HUDEP-2 (cell line): ENCODE measurements around the gene ADGRB3.
A peak's percentile ranks its signal among the peaks of the same experiment; 100 is the strongest.
"Not testable (repeated sequence)": the region's sequence is repeated elsewhere in the genome, so short reads cannot be mapped to it uniquely, and the experiment has no call there.

Source experiments
- DNase-seq, 76 experiments: peaks; one replicate each; lab custom pipeline; 2025; ENCODE audit not compliant: unreplicated experiment in 76 of 76; lab: John Stamatoyannopoulos, UW

Gene ADGRB3

DNA sequence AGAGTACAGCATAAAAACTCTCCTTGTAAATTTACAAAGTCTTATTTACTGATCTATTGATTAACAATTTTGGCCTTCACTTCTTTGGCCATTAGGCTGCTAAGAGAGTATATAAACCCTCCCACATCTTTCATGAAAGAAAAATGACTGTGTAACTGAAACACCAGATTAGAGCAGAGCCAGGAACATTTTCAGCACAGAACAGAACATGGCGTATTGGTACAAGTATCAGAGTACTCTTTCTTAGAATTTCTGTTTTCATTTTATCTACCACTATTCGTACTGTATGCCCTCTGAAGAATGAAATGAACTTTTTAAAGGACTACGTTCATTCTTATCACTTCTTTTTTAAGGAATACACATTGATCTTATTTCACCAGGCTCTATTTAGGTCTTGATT, 550.2 kb downstream of the ADGRB3 start:
- DNase-seq, result no peak

DNA sequence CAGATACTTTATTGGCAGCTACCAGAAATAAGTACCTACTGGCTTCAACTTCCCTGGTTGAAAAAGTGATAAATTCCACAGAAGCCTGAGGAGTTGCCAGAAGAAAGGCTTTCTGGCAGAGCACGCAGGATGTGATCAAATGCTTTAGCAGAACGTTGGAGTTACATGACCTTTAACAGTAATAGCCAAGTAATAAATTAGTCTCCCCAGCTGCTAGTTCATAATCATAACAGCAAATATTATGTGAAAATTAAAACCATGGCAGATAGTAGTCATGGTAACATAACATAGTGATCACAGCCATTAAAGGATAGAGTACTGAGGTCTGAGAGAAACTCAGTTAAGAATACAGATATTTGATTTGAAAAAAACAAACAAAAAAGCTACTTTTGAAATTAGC, 567.7 kb downstream of the ADGRB3 start:
- no peak for DNase-seq

DNA sequence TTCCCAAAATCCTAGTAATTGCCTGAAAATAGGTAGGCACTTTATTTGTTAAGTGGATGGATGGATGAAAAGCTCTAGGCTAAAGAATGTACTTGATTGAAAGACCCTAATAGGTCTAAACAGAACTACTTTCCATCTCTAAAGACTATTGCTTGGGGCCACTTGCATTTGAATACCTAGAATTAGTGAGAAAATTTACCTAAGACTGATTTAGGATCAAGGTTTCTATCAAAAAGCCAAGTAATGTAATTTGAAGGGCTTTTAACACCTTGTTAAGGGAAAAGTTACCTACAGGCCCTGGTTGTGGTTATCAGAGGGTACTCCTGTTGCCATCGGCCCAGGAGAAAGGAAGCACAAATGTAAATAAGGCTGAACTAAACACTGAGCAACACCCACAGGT, 581.0 kb downstream of the ADGRB3 start:
- no peak for DNase-seq

DNA sequence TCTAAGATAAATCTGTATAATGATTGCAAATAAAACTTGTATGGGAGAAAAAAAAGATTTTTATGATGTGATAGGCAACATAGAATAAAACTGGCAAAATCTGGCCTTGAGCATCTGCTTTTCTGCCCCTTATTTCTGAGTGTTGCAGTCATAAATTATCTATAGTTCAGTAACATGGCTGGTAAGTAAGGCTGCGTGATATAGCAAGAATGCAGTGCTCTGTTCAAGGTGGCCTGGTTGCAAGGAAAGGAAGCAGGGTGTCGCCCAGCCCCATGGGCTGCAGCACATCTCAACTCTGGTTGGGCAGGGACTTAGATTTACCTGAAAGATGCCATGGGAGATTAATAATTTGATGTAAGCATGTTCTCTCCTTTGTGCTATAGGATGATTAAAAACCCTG, 582.3 kb downstream of the ADGRB3 start:
- no peak for DNase-seq

DNA sequence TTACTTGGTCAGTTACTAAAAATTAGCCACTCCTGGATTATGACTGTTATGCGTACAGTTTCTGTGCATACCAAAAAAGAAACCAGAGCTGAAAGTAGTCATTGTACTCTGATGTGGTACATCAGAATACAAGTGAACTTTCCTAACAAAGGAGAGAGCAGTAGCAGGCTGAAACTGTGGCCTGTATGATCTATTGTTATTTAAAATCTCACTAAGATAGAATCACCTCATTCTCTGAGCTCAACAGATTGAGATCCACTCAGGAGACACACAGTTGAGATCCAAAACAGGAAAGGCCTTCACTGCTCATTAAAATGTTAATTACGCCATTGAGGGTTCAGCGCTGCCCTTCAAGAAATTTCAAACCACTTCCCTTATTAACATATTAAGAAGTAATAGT, 585.3 kb downstream of the ADGRB3 start:
- DNase-seq, result no peak

DNA sequence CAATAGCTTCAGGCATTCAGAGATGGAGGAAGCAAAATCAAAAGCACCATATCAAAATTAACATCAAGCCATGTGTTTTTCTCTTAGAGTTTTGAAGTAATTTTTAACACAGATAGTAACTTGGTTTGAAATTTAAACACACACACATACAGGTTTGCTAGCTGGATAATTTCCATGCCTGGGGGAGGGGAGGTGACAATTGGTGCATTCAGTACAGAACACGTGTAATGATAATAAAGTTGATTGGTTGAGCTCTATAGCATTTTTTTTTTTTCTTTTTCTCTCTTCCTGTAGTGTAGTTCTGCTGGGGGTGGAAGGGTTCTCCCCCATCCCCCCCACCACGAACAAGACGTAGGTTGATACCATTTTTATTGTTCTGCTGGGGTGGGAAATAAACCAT, 596.9 kb downstream of the ADGRB3 start:
- DNase-seq, result no peak

DNA sequence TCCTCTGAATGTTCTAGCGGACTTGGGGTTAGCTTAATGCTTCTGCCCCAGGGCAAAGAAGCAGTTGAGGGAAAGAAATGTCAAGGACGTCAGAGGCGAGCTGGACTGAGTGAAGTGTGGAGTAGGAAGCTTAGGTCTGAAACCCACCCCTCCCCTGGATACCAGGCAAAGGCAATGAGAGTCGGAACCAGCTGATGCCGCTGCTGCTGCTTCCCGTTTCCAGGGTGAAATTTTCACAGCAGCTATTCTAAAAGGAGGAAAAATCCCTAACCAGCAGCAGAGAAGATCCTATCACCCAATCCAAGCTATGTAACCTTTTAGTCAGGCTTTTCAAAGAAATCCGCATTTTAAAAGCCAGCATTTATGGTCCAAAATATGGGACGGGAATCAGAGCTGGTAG, 597.4 kb downstream of the ADGRB3 start:
- DNase-seq, result no peak

DNA sequence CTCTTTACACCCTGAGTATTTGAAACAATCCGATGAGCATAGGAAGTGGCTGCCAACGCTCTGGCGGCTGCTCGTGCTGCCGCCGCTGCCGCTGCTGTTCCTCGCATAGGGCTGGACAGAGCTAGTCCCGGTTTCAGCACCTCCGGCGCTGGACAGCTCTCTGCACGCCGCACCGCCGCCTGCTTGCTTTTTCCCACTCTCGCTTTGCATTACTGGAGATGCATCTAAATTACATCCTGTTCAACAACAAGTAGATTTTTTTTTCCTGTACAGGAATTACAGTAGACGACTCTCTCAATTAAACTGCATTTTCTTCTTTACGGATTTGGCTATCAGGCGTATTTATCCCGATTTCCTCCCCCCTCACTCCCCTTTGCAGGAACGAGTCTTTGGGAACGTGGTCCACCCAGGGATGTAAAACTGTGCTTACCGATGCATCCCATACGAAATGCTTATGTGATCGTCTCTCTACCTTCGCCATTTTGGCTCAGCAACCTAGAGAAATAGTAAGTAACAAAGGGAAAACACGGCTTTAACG, 597.9 kb downstream of the ADGRB3 start:
- peak in 62 of 76 experiments; percentile 4 to 71 (median 42) for DNase-seq

DNA sequence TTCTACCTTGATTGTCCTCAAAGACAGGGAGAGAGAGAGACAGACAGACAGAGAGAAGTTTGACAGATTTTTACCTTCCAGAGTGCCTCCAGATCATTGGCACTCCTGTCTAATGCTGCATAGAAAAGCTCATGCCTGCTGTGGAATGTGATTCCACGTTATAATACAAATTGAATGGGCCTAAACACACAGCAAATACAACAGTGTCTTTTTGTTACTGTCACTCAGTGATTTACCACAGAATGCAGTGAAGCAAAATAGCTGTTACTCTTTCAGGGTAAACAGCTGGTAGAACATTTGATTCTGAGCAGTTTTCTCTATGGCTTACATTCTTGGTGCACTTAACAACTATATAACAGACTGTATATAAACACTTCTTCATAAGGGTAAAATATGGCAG, 603.0 kb downstream of the ADGRB3 start:
- DNase-seq, result no peak

DNA sequence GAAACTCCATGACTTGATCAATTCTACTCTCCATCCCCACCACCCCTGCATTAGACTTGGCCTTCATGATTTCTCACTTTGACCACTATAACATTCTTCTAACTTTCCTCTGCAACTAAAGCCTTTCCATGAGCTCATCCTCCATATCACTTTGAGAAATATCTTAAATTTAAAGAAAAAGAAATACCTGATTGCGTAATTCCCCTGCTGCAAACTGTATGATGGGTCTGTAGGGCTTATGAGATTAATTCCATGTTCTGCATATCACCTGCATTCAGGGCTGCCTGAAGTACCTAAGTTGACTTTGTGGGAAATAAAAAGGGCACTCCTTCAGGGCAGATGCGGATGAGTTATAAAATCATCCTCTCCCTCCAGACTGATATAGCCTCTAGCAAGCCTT, 611.9 kb downstream of the ADGRB3 start:
- no peak for DNase-seq

DNA sequence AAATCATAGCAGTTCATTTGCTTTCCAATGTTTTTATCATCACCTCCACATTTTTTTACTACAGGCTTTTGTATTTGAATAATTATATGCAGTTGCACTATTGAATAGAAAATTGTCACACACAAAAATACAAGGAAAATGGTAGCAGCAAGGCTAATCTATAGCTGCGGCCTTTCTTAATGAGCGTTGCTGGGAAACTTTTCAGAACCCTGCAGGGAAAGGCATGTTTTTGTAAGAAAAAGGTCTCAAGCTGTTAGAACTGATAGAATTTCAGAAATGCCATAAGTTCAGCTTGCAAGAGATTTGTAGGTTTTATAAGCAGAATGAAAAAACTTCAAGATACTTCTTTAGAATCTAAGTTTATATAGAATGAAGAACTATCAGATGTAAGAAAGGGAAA, 625.9 kb downstream of the ADGRB3 start:
- no peak for DNase-seq

DNA sequence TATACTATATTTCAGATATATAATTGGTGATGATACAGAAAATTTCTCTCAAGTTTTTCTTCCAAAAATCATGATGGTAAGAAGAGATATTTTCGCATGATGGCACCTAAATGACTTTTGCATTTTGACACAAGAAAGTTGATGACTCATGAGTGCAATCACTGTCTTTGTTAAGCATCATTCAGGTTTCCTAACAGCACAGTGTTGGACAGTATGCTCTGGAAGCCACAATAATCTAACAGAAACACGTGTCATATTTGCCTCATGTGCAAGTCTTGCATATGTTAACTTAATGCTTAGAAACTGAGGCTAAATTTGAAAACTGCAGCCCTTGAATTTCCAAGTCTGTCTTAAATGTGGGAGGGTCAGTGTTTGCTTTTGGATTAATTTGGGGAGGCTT, 628.2 kb downstream of the ADGRB3 start:
- no peak for DNase-seq

DNA sequence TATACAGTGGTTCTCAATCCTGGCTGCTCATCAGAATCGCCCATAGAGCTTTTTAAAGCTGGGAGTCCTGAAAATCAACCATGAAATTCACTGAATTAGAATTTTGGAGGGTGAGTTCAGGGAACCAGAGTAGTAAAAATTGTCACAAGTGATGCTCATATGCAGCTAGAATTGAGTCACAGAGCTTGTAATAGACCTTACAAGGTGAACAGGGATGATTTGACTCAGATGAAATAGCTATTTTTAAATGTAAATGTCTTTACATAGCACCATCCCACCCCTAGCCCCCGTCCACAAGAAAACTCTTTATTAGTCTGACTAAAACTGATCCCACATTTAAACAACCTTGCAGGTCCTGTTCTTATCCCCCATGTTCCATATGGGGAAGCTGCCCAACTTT, 630.0 kb downstream of the ADGRB3 start:
- DNase-seq, result no peak

DNA sequence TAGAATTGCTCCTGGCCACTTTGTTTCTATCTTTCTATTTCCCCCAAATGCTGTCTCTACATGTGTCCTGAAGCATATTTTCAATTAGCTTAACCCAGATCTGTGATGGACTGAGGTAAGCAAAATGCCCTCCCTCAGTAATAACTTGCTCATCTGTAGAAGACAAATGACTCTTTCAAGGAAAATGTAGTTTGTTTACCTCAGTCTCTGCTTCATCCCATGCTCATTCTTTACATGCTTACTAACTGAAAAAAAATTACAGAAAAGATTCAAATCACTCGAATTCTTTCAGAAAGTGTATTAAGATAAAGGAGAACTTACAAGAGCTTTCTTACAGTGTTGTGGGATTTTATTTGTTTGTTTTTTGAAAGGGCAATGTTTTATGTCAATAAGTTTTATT, 630.6 kb downstream of the ADGRB3 start:
- DNase-seq, result no peak

DNA sequence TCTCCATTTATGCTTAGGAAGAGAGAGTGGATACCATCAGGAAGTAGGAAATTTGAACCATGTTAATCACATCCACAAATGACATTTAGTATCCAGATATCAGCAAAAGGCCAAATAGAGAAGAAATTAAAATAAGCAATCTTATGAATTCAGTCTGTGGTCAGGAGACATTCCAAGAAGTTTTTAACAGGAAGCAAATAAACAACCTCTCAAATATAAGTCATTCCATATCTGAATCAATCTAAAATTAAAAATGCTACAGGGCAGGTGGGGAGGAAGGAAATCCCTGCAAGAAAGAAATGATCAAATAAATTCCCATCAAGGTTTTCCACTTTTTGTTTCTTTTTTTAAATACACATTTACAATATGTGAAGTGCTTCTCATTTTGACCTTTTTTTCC, 641.1 kb downstream of the ADGRB3 start:
- no peak for DNase-seq

DNA sequence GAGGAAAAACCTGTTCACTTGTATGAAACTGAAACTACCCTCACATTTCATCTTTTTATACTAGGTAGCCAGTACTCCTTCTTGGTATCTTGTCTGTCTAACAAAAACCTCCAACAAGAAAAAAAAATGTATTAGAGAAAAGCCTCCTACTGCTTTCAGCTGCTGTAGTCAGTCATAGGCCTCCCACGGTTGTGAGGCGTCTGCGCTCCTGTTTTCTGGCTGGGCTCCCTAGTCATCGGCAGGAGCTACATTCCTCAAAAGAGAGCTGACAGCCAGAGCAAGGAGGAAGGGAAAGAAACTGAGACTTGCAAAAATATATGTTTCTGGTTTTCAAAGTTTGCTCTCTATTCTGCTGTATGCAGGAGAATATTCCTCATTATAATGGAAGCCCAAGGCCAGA, 644.7 kb downstream of the ADGRB3 start:
- no peak for DNase-seq

DNA sequence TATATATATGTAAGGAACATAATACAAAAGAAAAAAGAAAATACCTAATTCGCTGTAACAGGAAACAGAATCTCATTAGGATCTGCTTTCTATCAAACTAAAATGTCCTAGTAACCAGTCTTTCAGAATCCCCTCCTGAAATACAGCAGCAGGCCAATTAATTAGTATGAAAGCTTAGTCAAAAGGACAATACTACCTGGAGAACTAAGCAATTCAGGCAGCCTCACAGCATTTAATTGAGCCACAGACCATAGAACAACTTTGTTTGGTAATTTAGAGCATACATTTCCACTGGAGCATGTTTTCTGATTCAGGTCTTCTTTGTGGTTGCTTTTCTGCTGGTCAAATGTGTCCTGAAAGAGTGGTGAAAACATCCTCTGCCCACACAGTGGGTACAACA, 645.8 kb downstream of the ADGRB3 start:
- DNase-seq, result no peak

DNA sequence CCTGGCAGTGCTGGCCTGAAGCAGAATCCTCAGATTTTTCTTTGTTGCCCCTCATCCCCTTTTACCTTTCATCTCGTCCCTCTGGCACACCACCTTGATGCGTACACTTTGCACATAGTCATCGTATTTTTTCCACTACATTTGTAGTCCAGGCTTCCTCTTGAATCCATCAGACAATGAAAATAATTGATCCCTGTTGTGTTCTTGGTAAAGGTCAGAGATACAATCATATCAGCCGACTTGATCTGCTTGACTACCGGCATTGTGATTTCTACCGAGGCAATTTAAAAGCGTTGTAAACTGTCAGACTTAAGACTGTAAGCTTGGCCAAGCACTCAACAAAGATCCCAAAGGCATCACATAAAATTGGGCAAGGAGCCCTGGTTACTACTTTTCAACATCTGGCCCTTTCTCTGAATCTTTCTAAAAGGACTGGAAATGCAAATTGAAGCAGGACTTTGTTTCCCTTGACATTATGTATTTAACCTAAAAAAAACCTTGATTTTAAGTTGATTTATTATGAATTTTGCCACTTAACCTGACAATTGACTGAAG, 649.2 kb downstream of the ADGRB3 start:
- DNase-seq, result no peak

DNA sequence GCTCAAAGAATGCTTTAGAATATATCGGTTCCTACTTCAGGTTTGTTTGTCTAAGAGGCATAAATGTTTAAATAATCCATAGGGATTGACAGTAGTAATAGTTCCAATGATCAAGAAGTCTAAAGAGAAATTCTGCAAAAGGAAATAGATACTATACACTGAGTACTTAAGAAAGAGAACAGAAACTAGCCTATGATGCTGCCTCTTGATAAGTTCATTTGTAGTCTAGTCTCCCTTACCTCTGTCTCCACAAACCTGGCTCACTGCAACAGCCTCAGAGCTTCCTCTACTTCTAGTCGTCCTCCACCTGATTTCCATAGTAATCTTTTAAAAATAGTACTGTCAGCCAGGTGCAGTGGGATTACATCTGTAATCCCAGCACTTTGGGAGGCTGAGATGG, 650.0 kb downstream of the ADGRB3 start:
- no peak for DNase-seq

DNA sequence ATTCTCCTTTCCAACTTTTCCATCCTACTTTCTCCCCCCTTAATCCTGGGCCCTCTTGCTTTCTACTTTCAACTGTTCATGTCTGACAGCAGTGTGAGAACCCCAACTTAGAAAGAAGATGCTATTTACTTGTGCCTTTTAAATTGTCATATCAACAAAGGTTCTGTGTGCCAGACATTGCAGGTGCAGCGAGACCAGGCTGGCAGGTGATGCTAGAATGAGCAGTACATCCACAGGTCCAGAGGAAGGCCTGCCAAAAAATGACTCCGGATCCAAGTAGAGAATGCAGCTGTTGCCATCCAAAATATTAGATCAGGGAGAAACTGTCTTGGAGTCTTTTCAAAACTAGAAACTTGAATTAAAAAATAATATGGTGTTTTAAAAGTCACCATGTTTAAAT, 651.2 kb downstream of the ADGRB3 start:
- no peak for DNase-seq

DNA sequence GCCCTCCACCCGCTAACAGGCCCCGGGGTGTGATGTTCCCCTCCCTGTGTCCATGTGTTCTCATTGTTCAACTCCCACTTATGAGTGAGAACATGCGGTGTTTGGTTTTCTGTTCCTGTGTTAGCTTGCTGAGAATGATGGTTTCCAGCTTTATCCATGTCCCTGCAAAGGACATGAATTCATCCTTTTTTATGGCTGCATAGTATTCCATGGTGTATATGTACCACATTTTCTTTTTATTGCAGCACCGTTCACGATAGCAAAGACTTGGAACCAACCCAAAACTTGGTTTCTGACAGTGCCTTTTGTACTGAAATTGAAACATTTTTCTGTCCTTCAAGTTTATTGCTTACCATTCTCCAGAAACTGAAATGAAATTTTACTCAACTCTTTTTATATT, 653.1 kb downstream of the ADGRB3 start:
- DNase-seq, result not testable (repeated sequence)

DNA sequence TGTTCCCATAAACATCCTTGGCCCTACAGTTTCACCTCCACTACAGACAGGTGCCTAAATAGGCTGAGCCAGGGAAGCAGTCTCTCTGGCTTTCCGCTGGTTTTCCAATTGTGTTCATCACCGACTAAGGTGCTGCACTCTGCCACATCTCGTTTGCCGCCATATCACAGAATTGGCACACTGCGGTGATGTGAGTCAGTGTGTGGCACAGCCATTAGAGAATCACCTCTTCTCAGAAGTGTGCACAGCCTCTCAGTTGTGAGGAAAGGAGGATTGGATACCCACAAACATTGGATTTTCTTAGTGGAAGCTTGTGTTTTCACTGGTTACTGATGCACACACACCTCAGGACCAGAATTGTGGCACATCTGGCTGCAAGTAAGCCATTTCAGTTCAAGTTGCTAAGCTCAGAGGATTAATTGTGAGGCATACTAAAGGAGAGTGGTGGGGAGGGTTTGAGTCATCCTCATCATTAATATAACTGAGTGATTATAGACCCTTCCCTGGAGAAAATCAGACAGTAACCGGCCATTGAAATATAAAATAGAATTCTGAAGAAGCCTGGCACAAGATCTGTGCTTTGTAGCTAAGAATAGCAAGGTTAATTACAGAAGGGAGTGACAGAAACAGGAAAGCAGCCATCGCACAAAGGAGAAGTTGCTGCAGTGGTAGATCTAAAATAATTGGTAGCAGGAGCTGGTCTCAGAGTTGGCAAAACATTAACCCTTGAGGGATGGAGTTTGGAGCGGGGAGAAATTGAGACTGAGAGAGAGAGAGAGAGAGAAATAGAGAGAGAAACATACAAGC, 654.8 kb downstream of the ADGRB3 start:
- no peak for DNase-seq
